B cell (primary cell): ENCODE data around the gene CUL9.

Experiments
- CTCF ChIP-seq: fragments of 200-600 bp; IDR thresholded peaks from one replicate; pipeline ENCODE4 v1.8.0; 2022; ENCODE audit warnings: antibody characterized with exemption, mild to moderate bottlenecking
- EZH2 ChIP-seq: IDR thresholded peaks from 2 replicates; pipeline ENCODE4 v1.6.1; 2012; ENCODE audit warnings: borderline replicate concordance, low read depth, mild to moderate bottlenecking, moderate library complexity, low read length; ENCODE audit not compliant: insufficient read depth, poor library complexity, severe bottlenecking

GRCh38 chr6:43253401-43253800, 71.4 kb downstream of the CUL9 start:
- no peak for TF ChIP-seq CTCF
- TF ChIP-seq EZH2 = no peak
